ENCODE measurements around the gene DHRS2. TPM values are rescaled to one million over a fixed set of nuclear protein-coding genes. Genes with fewer than 3 reads are reported as not detected.

The DHRS2 gene
- polyA plus RNA-seq, 1 experiment, result 0.09 TPM

- Histone ChIP-seq H3K9me3 (ENCODE audit: control insufficient read depth, insufficient read depth, low read length) (no peaks in the 10 kb centered on the region), H3K4me3 (ENCODE audit: low read depth, low read length) (no peak overlapping the region), H3K27ac (ENCODE audit: low read depth, low read length) (no peak overlapping the region), H3K27me3 (ENCODE audit: control insufficient read depth, insufficient read depth, low read length) (peaks cover 3% of the 10 kb centered on the region)
- TF ChIP-seq, protein P1, sequence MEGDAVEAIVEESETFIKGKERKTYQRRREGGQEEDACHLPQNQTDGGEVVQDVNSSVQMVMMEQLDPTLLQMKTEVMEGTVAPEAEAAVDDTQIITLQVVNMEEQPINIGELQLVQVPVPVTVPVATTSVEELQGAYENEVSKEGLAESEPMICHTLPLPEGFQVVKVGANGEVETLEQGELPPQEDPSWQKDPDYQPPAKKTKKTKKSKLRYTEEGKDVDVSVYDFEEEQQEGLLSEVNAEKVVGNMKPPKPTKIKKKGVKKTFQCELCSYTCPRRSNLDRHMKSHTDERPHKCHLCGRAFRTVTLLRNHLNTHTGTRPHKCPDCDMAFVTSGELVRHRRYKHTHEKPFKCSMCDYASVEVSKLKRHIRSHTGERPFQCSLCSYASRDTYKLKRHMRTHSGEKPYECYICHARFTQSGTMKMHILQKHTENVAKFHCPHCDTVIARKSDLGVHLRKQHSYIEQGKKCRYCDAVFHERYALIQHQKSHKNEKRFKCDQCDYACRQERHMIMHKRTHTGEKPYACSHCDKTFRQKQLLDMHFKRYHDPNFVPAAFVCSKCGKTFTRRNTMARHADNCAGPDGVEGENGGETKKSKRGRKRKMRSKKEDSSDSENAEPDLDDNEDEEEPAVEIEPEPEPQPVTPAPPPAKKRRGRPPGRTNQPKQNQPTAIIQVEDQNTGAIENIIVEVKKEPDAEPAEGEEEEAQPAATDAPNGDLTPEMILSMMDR (IDR thresholded peaks at IDR 0.05; ENCODE audit: low read depth, low read length), result no peak
- DNase-seq (ENCODE audit: low read depth, low spot score), result no peak
- POLR2A ChIA-PET, result no interaction called here
- CTCF ChIA-PET, result no interaction called here
Measured at GRCh38 chr14:23650506-23650905, 14.3 kb downstream of the DHRS2 start.

DNA sequence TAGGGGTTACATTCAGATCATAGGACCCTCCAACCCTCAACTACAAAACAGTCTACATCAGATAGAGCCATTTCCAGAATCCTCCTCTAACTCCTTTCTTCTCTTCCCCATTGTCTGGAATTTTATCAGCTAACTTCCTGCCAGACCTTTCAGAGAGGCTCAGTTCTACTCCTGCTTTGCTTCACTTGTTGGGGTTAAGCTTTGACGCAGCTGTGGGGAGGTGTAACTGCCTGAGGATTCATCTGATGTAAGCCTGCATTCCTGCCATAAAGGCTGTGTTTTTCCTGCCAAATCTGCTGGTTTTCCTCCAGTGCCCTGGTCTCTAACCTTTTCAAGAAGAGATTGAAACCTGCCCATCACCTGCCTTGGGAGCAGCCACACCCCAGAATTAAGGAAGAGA is 16.9 kb downstream of the DHRS2 start:
- no peak for DNase-seq (ENCODE audit: low read depth, low spot score)
- Histone ChIP-seq H3K9me3 (ENCODE audit: control insufficient read depth, insufficient read depth, low read length) (no peaks in the 10 kb centered on the region), H3K4me3 (ENCODE audit: low read depth, low read length) (no peak overlapping the region), H3K27ac (ENCODE audit: low read depth, low read length) (no peak overlapping the region), H3K27me3 (ENCODE audit: control insufficient read depth, insufficient read depth, low read length) (peaks cover 3% of the 10 kb centered on the region)
- TF ChIP-seq, protein P1 (IDR thresholded peaks at IDR 0.05; ENCODE audit: low read depth, low read length), result no peak
- ChIA-PET POLR2A (no interaction called here), CTCF (interaction anchor here (0.7 to 1.0 kb wide), 2 partner anchors 21 to 642 kb away, joined by 3 read pairs; no protein-coding TSS in a partner anchor)

- no peak overlapping the region for H3K27ac ChIP-seq (ENCODE audit: low read depth, low read length)
- no peak for DNase-seq (ENCODE audit: low read depth, low spot score)
- TF ChIP-seq, protein P1 (IDR thresholded peaks at IDR 0.05; ENCODE audit: low read depth, low read length), result no peak
- POLR2A ChIA-PET, result no interaction called here
- H3K9me3 ChIP-seq (ENCODE audit: control insufficient read depth, insufficient read depth, low read length), result no peaks in the 10 kb centered on the region
- CTCF ChIA-PET, result no interaction called here
- no peak overlapping the region for H3K4me3 ChIP-seq (ENCODE audit: low read depth, low read length)
- peaks cover 5% of the 10 kb centered on the region for H3K27me3 ChIP-seq (ENCODE audit: control insufficient read depth, insufficient read depth, low read length)
Measured at GRCh38 chr14:23654231-23654630, 18.1 kb downstream of the DHRS2 start.

GRCh38 chr14:23657959-23658470 is 21.9 kb downstream of the DHRS2 start:
- Histone ChIP-seq H3K9me3 (ENCODE audit: control insufficient read depth, insufficient read depth, low read length) (no peaks in the 10 kb centered on the region), H3K27me3 (ENCODE audit: control insufficient read depth, insufficient read depth, low read length) (peaks cover 2% of the 10 kb centered on the region), H3K27ac (ENCODE audit: low read depth, low read length) (no peak overlapping the region), H3K4me3 (ENCODE audit: low read depth, low read length) (no peak overlapping the region)
- no peak for DNase-seq (ENCODE audit: low read depth, low spot score)
- TF ChIP-seq, protein P1 (IDR thresholded peaks at IDR 0.05; ENCODE audit: low read depth, low read length), result no peak
- POLR2A ChIA-PET, result no interaction called here
- CTCF ChIA-PET, result interaction anchor here (1.5 kb wide), 1 partner anchor 26 kb away, joined by 8 read pairs; no protein-coding TSS in a partner anchor

- DNase-seq (ENCODE audit: low read depth, low spot score), result no peak
- POLR2A ChIA-PET, result no interaction called here
- no peak overlapping the region for H3K27ac ChIP-seq (ENCODE audit: low read depth, low read length)
- peaks cover 5% of the 10 kb centered on the region for H3K27me3 ChIP-seq (ENCODE audit: control insufficient read depth, insufficient read depth, low read length)
- TF ChIP-seq, protein P1 (IDR thresholded peaks at IDR 0.05; ENCODE audit: low read depth, low read length), result no peak
- CTCF ChIA-PET, result interaction anchor here (2.4 kb wide), 1 partner anchor 29 kb away, joined by 9 read pairs; no protein-coding TSS in a partner anchor
- no peaks in the 10 kb centered on the region for H3K9me3 ChIP-seq (ENCODE audit: control insufficient read depth, insufficient read depth, low read length)
- no peak overlapping the region for H3K4me3 ChIP-seq (ENCODE audit: low read depth, low read length)
Measured at GRCh38 chr14:23660290-23661226, 24.4 kb downstream of the DHRS2 start.
